H1 (cell line): ENCODE results near the gene PDCD6IP. TPM values are rescaled to one million over a fixed set of nuclear protein-coding genes. Genes with fewer than 3 reads are reported as not detected.

ENCODE experiments used
- CTCF ChIA-PET: fragments of 300-600 bp; sonication (Branson Sonifier 250); formaldehyde crosslinking; loops from one replicate; lab custom pipeline; 2021; ENCODE audit not compliant: partially characterized antibody; lab: Charles Lee
- POLR2A ChIA-PET: fragments of 300-600 bp; sonication (Branson Sonifier 250); formaldehyde crosslinking; loops from one replicate; lab custom pipeline; 2021; ENCODE audit warnings: inconsistent platforms; ENCODE audit not compliant: partially characterized antibody; lab: Charles Lee
- DNase-seq, 2 experiments: peaks; one replicate each; pipeline versions ENCODE4 v3.0.0 to v3.0.0-alpha.2; 2010 to 2022; ENCODE audit warnings: low spot score in 2 of 2, low read depth in 1 of 2, mixed read lengths in 1 of 2
- FAIRE-seq: peaks from 2 replicates; lab custom pipeline; 2011; peaks lifted over from hg19 to GRCh38; lab: Jason Lieb, UNC
- H2AFZ ChIP-seq: 2 replicates; pipeline ENCODE4 v1.8.1; 2012; ENCODE audit warnings: low read length, inconsistent platforms
- H2AK5ac ChIP-seq: 2 replicates; pipeline ENCODE4 v1.6.1; 2013; ENCODE audit warnings: low read depth, low read length
- H2BK120ac ChIP-seq: replicated peaks from 2 replicates; pipeline ENCODE3; 2013; ENCODE audit warnings: low read depth, low read length, inconsistent platforms
- H2BK12ac ChIP-seq: 2 replicates; pipeline ENCODE4 v1.6.1; 2013; ENCODE audit warnings: low read depth, low read length
- H2BK15ac ChIP-seq: 2 replicates; pipeline ENCODE4 v1.6.1; 2013; ENCODE audit warnings: low read length
- H2BK20ac ChIP-seq: 2 replicates; pipeline ENCODE4 v1.6.1; 2013; ENCODE audit warnings: low read length
- H2BK5ac ChIP-seq: 2 replicates; pipeline ENCODE4 v1.6.1; 2013; ENCODE audit warnings: low read depth, low read length
- H3K14ac ChIP-seq: 2 replicates; pipeline ENCODE4 v1.6.1; 2013; ENCODE audit warnings: inconsistent platforms; ENCODE audit not compliant: insufficient read length
- H3K18ac ChIP-seq: 2 replicates; pipeline ENCODE4 v1.6.1; 2013; ENCODE audit warnings: low read length; ENCODE audit errors: extremely low read depth
- H3K23ac ChIP-seq: 2 replicates; pipeline ENCODE4 v1.6.1; 2013; ENCODE audit warnings: inconsistent platforms; ENCODE audit not compliant: insufficient read length
- H3K23me2 ChIP-seq: 2 replicates; pipeline ENCODE4 v1.6.1; 2013; ENCODE audit warnings: low read depth, low read length
- H3K27ac ChIP-seq: 2 replicates; pipeline ENCODE4 v1.6.1; 2011; ENCODE audit warnings: low read depth, low read length, inconsistent platforms
- H3K27me3 ChIP-seq, 4 experiments: replicated peaks in 1 of 4; 1 replicate in 1 of 4; 2 replicates in 3 of 4; pipeline versions ENCODE4 v1.6.1 to v1.8.1; 2011 to 2013; ENCODE audit warnings: low read length in 3 of 4, mild to moderate bottlenecking in 3 of 4, inconsistent platforms in 2 of 4, mixed read lengths in 2 of 4, moderate library complexity in 1 of 4; ENCODE audit not compliant: control insufficient read depth in 3 of 4, insufficient read depth in 3 of 4; ENCODE audit errors: extremely low read depth in 1 of 4
- H3K36me3 ChIP-seq, 4 experiments: 2 replicates each; pipeline versions ENCODE4 v1.6.1 to v1.8.1; 2011 to 2013; ENCODE audit warnings: mild to moderate bottlenecking in 4 of 4, low read length in 3 of 4, moderate library complexity in 2 of 4, control low read depth in 1 of 4, inconsistent platforms in 1 of 4; ENCODE audit not compliant: insufficient read depth in 4 of 4, control insufficient read depth in 2 of 4
- H3K4ac ChIP-seq: replicated peaks from 2 replicates; pipeline ENCODE3; 2013; ENCODE audit warnings: low read length, low read depth, mixed read lengths, inconsistent platforms; ENCODE audit not compliant: insufficient read length
- H3K4me1 ChIP-seq, 4 experiments: replicated peaks in 1 of 4; 1 replicate in 1 of 4; 2 replicates in 3 of 4; pipeline versions ENCODE4 v1.6.1 to v1.8.1; 2011 to 2013; ENCODE audit warnings: low read length in 3 of 4, inconsistent platforms in 2 of 4, mixed read lengths in 1 of 4; ENCODE audit not compliant: insufficient read depth in 4 of 4, control insufficient read depth in 3 of 4
- H3K4me2 ChIP-seq, 2 experiments: 2 replicates each; pipeline versions ENCODE4 v1.6.1 to v1.8.1; 2011 to 2013; ENCODE audit warnings: low read depth in 2 of 2, low read length in 2 of 2, control low read depth in 1 of 2, inconsistent platforms in 1 of 2, mild to moderate bottlenecking in 1 of 2; ENCODE audit not compliant: insufficient read depth in 1 of 2
- H3K4me3 ChIP-seq, 4 experiments: fragments of 200-600, 300-600 bp in 1 of 4; sonication (generic), shearing (Covaris generic), sonication (Bioruptor Twin) in 1 of 4; 2 replicates each; pipeline versions ENCODE4 v1.5.1 to v1.8.1; 2011 to 2016; ENCODE audit warnings: low read length in 4 of 4, low read depth in 3 of 4, control low read depth in 2 of 4, inconsistent platforms in 2 of 4, mild to moderate bottlenecking in 2 of 4, mixed read lengths in 1 of 4, moderate library complexity in 1 of 4; ENCODE audit not compliant: insufficient read depth in 2 of 4; ENCODE audit errors: extremely low read depth in 1 of 4
- H3K56ac ChIP-seq: replicated peaks from 2 replicates; pipeline ENCODE3; 2013; ENCODE audit warnings: low read depth, mild to moderate bottlenecking, mixed read lengths, low read length, inconsistent platforms; ENCODE audit not compliant: insufficient read length
- H3K79me1 ChIP-seq: 2 replicates; pipeline ENCODE4 v1.6.1; 2013; ENCODE audit warnings: low read depth, low read length, control low read depth
- H3K79me2 ChIP-seq, 2 experiments: 2 replicates each; pipeline versions ENCODE4 v1.6.1 to v1.8.1; 2012 to 2013; ENCODE audit warnings: low read length in 2 of 2, mild to moderate bottlenecking in 2 of 2, inconsistent platforms in 1 of 2; ENCODE audit not compliant: insufficient read depth in 2 of 2, control insufficient read depth in 1 of 2
- H3K9ac ChIP-seq, 4 experiments: replicated peaks in 1 of 4; 1 replicate in 1 of 4; 2 replicates in 3 of 4; pipeline versions ENCODE4 v1.6.1 to v1.8.1; 2011 to 2013; ENCODE audit warnings: low read depth in 3 of 4, low read length in 3 of 4, control low read depth in 2 of 4, mild to moderate bottlenecking in 2 of 4, moderate library complexity in 2 of 4, inconsistent platforms in 1 of 4; ENCODE audit errors: extremely low read depth in 1 of 4
- H3K9me3 ChIP-seq, 2 experiments: 2 replicates each; pipeline versions ENCODE4 v1.6.1 to v1.8.1; 2012 to 2013; ENCODE audit warnings: mild to moderate bottlenecking in 2 of 2, moderate library complexity in 2 of 2, control low read depth in 1 of 2, inconsistent platforms in 1 of 2, low read depth in 1 of 2, low read length in 1 of 2, mixed read lengths in 1 of 2; ENCODE audit not compliant: insufficient read depth in 2 of 2
- H4K20me1 ChIP-seq, 2 experiments: replicated peaks in 1 of 2; 2 replicates each; pipeline versions ENCODE3 to v1.8.1; 2011 to 2013; ENCODE audit warnings: inconsistent platforms in 2 of 2, low read length in 2 of 2, mild to moderate bottlenecking in 1 of 2; ENCODE audit not compliant: insufficient read depth in 2 of 2, control insufficient read depth in 1 of 2
- H4K5ac ChIP-seq: 2 replicates; pipeline ENCODE4 v1.6.1; 2013; ENCODE audit warnings: low read length, low read depth, mixed read lengths, inconsistent platforms; ENCODE audit not compliant: insufficient read length
- H4K8ac ChIP-seq: 2 replicates; pipeline ENCODE4 v1.8.0; 2013; ENCODE audit warnings: mild to moderate bottlenecking, moderate library complexity, low read length, inconsistent platforms; ENCODE audit not compliant: insufficient read depth; ENCODE audit errors: extremely low read depth
- H4K91ac ChIP-seq: replicated peaks from 2 replicates; pipeline ENCODE3; 2013; ENCODE audit warnings: low read length, mixed read lengths, inconsistent platforms; ENCODE audit not compliant: insufficient read length
- ATF2 ChIP-seq: IDR thresholded peaks from 2 replicates; pipeline ENCODE4 v1.6.1; 2012; ENCODE audit warnings: low read length, inconsistent platforms
- CBX8 ChIP-seq: fragments of 300-800, 300-1000 bp; sonication (generic); IDR thresholded peaks from 2 replicates; pipeline ENCODE4 v1.7.1; 2016; ENCODE audit warnings: low read depth, low read length, borderline replicate concordance
- CHD2 ChIP-seq: IDR thresholded peaks from 2 replicates; pipeline ENCODE4 v1.6.1; 2012; ENCODE audit warnings: low read length, improper control_type of control experiment
- CREB1 ChIP-seq: IDR thresholded peaks from 2 replicates; pipeline ENCODE4 v1.6.1; 2012; ENCODE audit warnings: inconsistent platforms
- EGR1 ChIP-seq: IDR thresholded peaks from 2 replicates; pipeline ENCODE4 v1.6.1; 2011; ENCODE audit warnings: low read depth, low read length, borderline replicate concordance
- FOSL1 ChIP-seq: IDR thresholded peaks from 2 replicates; pipeline ENCODE4 v1.6.1; 2011; ENCODE audit warnings: mild to moderate bottlenecking, low read depth, low read length, moderate library complexity; ENCODE audit not compliant: insufficient read depth
- HDAC6 ChIP-seq: IDR thresholded peaks from one replicate; pipeline ENCODE4 v1.7.1; 2012; ENCODE audit warnings: low read depth, mild to moderate bottlenecking, inconsistent platforms, low read length, moderate library complexity
- JUND ChIP-seq: IDR thresholded peaks from 2 replicates; pipeline ENCODE4 v1.6.1; 2011; ENCODE audit warnings: mild to moderate bottlenecking, improper control_type of control experiment, low read length
- POLR2A ChIP-seq, 2 experiments: IDR thresholded peaks; 1 replicate in 1 of 2; 2 replicates in 1 of 2; pipeline ENCODE4 v1.6.1; 2011; ENCODE audit warnings: low read depth in 2 of 2, low read length in 2 of 2, mild to moderate bottlenecking in 2 of 2; ENCODE audit errors: control extremely low read depth in 1 of 2
- SIN3A ChIP-seq, 2 experiments: IDR thresholded peaks in 1 of 2; conservative IDR thresholded peaks in 1 of 2; 2 replicates each; pipeline ENCODE4 v1.6.1; 2011 to 2012; ENCODE audit warnings: low read length in 2 of 2, improper control_type of control experiment in 1 of 2, low read depth in 1 of 2, mild to moderate bottlenecking in 1 of 2
- SUZ12 ChIP-seq: fragments of 200-600 bp; sonication (generic); IDR thresholded peaks from 2 replicates; pipeline ENCODE4 v1.6.1; 2012; ENCODE audit warnings: mild to moderate bottlenecking, inconsistent platforms, low read length, moderate library complexity, mixed read lengths
- TAF7 ChIP-seq: optimal IDR thresholded peaks from 2 replicates; pipeline ENCODE3; 2011; ENCODE audit warnings: low read depth, mild to moderate bottlenecking, inconsistent platforms, low read length, moderate library complexity, borderline replicate concordance
- TCF12 ChIP-seq: IDR thresholded peaks from 2 replicates; pipeline ENCODE4 v1.6.1; 2011; ENCODE audit warnings: low read depth, mild to moderate bottlenecking, low read length
- WGBS, 2 experiments: shearing (Covaris generic) in 1 of 2; methylation state at CpG; one replicate each; pipeline versions ENCODE4 v1.1.6 to v1.1.7; 2013 to 2015; ENCODE audit warnings: low lambda C conversion rate in 2 of 2, mixed read lengths in 2 of 2, inconsistent platforms in 1 of 2, low coverage in 1 of 2, missing lambda C conversion rate in 1 of 2; ENCODE audit not compliant: insufficient replicate concordance in 2 of 2, insufficient coverage in 1 of 2, insufficient read length in 1 of 2; ENCODE audit errors: extremely low coverage in 1 of 2, missing lambda C conversion rate in 1 of 2; 5-methylcytosine and 5-hydroxymethylcytosine counted together
- polyA plus RNA-seq, 7 experiments: library from polyadenylated mRNA; depleted of rRNA in 3 of 7; stranded (reverse) in 5 of 7; unstranded in 2 of 7; fragments of >200 nt in 5 of 7; fragments of 200-250 nt in 2 of 7; gene quantifications; 1 replicate in 5 of 7; 2 replicates in 1 of 7; 4 replicates in 1 of 7; pipeline versions ENCODE4 v1.2.1 to v1.2.3, GENCODE V29; 2011 to 2013; ENCODE audit warnings: missing spikeins in 2 of 7, mixed read lengths in 2 of 7
- total RNA-seq: library from RNA; stranded (reverse); fragmentation: NEBNext Ultra II Directional; extraction: Animal tissue kit (Norgen Biotek cat#: 25700); gene quantifications from 2 replicates; pipeline ENCODE4 v1.2.1, GENCODE V29; 2021

Gene PDCD6IP
- total and polyA plus RNA-seq, 2 of the 8 experiments (the other 6 are each of a cell fraction or from before 2014, with no cell fraction given), result 61.7 to 155 TPM

GRCh38 chr3:33840179-33840578 lies 41.7 kb downstream of the PDCD6IP start:
- H3K56ac ChIP-seq, result no peak overlapping the region
- H3K79me1 ChIP-seq, result no peaks in the 10 kb centered on the region
- H4K5ac ChIP-seq, result no peak overlapping the region
- no peak overlapping the region for H2AK5ac ChIP-seq
- H2BK120ac ChIP-seq, result no peak overlapping the region
- no peak overlapping the region for H3K4me3 ChIP-seq
- H4K8ac ChIP-seq, result no peak overlapping the region
- H3K27me3 ChIP-seq, result no peaks in the 10 kb centered on the region
- no peak overlapping the region for H3K4ac ChIP-seq
- H3K4me1 ChIP-seq, result no peaks in the 10 kb centered on the region
- ChIA-PET POLR2A (no interaction called here), CTCF (no interaction called here)
- no peak overlapping the region for H3K9ac ChIP-seq
- peaks cover 0 to 10% (median 2%) of the 10 kb centered on the region in 4 experiments; a peak in 3 of 8 replicates for H3K36me3 ChIP-seq
- no peaks in the 10 kb centered on the region for H3K9me3 ChIP-seq
- no peak overlapping the region for H3K14ac ChIP-seq
- H3K27ac ChIP-seq, result no peak overlapping the region
- DNase-seq (no peak), FAIRE-seq (no peak)
- no peak overlapping the region for H2BK12ac ChIP-seq
- no peaks in the 10 kb centered on the region for H3K79me2 ChIP-seq
- no peak overlapping the region for H2BK15ac ChIP-seq
- no peak overlapping the region for H3K18ac ChIP-seq
- H3K23me2 ChIP-seq, result no peaks in the 10 kb centered on the region
- no peak overlapping the region for H3K4me2 ChIP-seq
- H4K20me1 ChIP-seq, result no peaks in the 10 kb centered on the region
- no peak overlapping the region for H2BK5ac ChIP-seq
- no peak overlapping the region for H3K23ac ChIP-seq
- no peak overlapping the region for H4K91ac ChIP-seq
- whole genome bisulfite sequencing, 2 experiments, result 88% methylated on average over 2 of the region's 2 CpGs; no CpG with 5 or more reads in 1 of the 2 experiments
- no peak overlapping the region for H2BK20ac ChIP-seq
- H2AFZ ChIP-seq, result no peak overlapping the region
- TF ChIP-seq FOSL1, result no peak
- TF ChIP-seq SUZ12, result no peak
- TF ChIP-seq HDAC6, result no peak
- TF ChIP-seq TAF7, result no peak
- no peak for TF ChIP-seq POLR2A (IDR thresholded peaks at IDR 0.05; ENCODE audit: control extremely low read depth in 1 of 2, low read depth in 2 of 2, low read length in 2 of 2)
- TF ChIP-seq CBX8, result no peak
- TF ChIP-seq JUND, result no peak
- no peak for TF ChIP-seq EGR1
- TF ChIP-seq CREB1, result no peak
- TF ChIP-seq TCF12, result no peak
- TF ChIP-seq SIN3A (conservative IDR thresholded peaks at IDR 0.05 in 1 of 2, IDR thresholded peaks at IDR 0.05 in 1 of 2; ENCODE audit: low read depth in 1 of 2, low read length in 2 of 2), result no peak
- no peak for TF ChIP-seq CHD2
- TF ChIP-seq ATF2, result no peak
